ENCODE data around the gene UGT2B10. TPM values are rescaled to one million over a fixed set of nuclear protein-coding genes. Genes with fewer than 3 reads are reported as not detected.

Gene UGT2B10
- total and polyA plus RNA-seq, 9 of the 15 experiments (the other 6 are each of a cell fraction or from before 2014, with no cell fraction given), result 0.18 TPM; not detected in 8

GRCh38 chr4:68877555-68877954 is 61.8 kb downstream of the UGT2B10 start:
- 42% methylated on average over 5 of the region's 5 CpGs for WGBS (ENCODE audit: insufficient coverage, low coverage, missing lambda C conversion rate)
- TF ChIP-seq ZNF174 (CRISPR knock-in tag; IDR thresholded peaks at IDR 0.05) (no peak), E2F4 (CRISPR knock-in tag; IDR thresholded peaks at IDR 0.05; ENCODE audit: low read depth) (no peak), WHSC1 (IDR thresholded peaks at IDR 0.05; ENCODE audit: low read length) (no peak), ZNF583 (CRISPR knock-in tag; IDR thresholded peaks at IDR 0.05) (no peak), ZNF696 (CRISPR knock-in tag; conservative IDR thresholded peaks at IDR 0.05) (no peak), POLR2B (IDR thresholded peaks at IDR 0.05; ENCODE audit: low read depth, partially characterized antibody) (no peak), ZNF830 (CRISPR knock-in tag; IDR thresholded peaks at IDR 0.05) (no peak), RFX1 (IDR thresholded peaks at IDR 0.05) (no peak), ZNF589 (CRISPR knock-in tag; IDR thresholded peaks at IDR 0.05; ENCODE audit: low read depth) (no peak), CEBPG (CRISPR knock-in tag; IDR thresholded peaks at IDR 0.05) (no peak), CEBPG (tag; conservative IDR thresholded peaks at IDR 0.05 in 1 of 2, IDR thresholded peaks at IDR 0.05 in 1 of 2) (no peak), ZNF79 (CRISPR knock-in tag; IDR thresholded peaks at IDR 0.05; ENCODE audit: low read depth) (no peak), DIDO1 (tag; IDR thresholded peaks at IDR 0.05; ENCODE audit: low read depth) (no peak), ZNF561 (CRISPR knock-in tag; conservative IDR thresholded peaks at IDR 0.05) (no peak), HIVEP1 (CRISPR knock-in tag; IDR thresholded peaks at IDR 0.05) (no peak)
- ChIA-PET POLR2A (no interaction called here), CTCF (ENCODE audit: low intra/inter-chr PET ratio) (no interaction called here)
- no peak overlapping the region for H3K4me2 ChIP-seq (ENCODE audit: insufficient read depth, low read length)
- no peak overlapping the region for H2AFZ ChIP-seq (ENCODE audit: low read depth, low read length)
- H3K4me3 ChIP-seq, result no peak overlapping the region
- no peaks in the 10 kb centered on the region for H3K79me2 ChIP-seq (ENCODE audit: control insufficient read depth, insufficient read depth, low read length)
- in situ Hi-C loops (cut with MboI) (no loop called here), intact Hi-C loops (cut with micrococcal nuclease) (no loop called here)
- no peaks in the 10 kb centered on the region for H3K9me1 ChIP-seq (ENCODE audit: control insufficient read depth, insufficient read depth, low read length)
- H3K27me3 ChIP-seq (ENCODE audit: control insufficient read depth in 2 of 2, insufficient read depth in 2 of 2, low read length in 2 of 2), result no peaks in the 10 kb centered on the region
- ATAC-seq (no peak), FAIRE-seq (no peak), DNase-seq (ENCODE audit: extremely low read depth in 1 of 4, low spot score in 3 of 4) (no peak)
- H3K27ac ChIP-seq (ENCODE audit: extremely low read depth, low read depth, low read length), result no peak overlapping the region
- H4K20me1 ChIP-seq (replicated peaks; ENCODE audit: control insufficient read depth, insufficient read depth, low read length), result no peaks in the 10 kb centered on the region
- no TSS peak for BruUV-seq (replicated peaks)
- no peaks in the 10 kb centered on the region for H3K4me1 ChIP-seq (replicated peaks in 1 of 2; ENCODE audit: control insufficient read depth in 2 of 2, insufficient read depth in 2 of 2, low read length in 2 of 2)
- no peak overlapping the region for H3K9ac ChIP-seq (ENCODE audit: insufficient read depth in 1 of 2, low read depth in 2 of 2, low read length in 2 of 2)
- no peaks in the 10 kb centered on the region for H3K36me3 ChIP-seq (ENCODE audit: control insufficient read depth, insufficient read depth, low read length)
- H3K9me3 ChIP-seq (replicated peaks; ENCODE audit: control insufficient read depth, insufficient read depth, low read depth, low read length), result no peaks in the 10 kb centered on the region
